ENCODE measurements around the gene NRROS. TPM values are rescaled to one million over a fixed set of nuclear protein-coding genes. Genes with fewer than 3 reads are reported as not detected.

Gene NRROS
- total and polyA plus RNA-seq, 10 of the 15 experiments (the other 5 are each of a cell fraction or from before 2014, with no cell fraction given) = 0.35 to 42.2 (median 12.6) TPM

- Histone ChIP-seq H2AFZ (ENCODE audit: control insufficient read depth, low read depth, low read length) (no peak overlapping the region), H3K27me3 (replicated peaks in 1 of 2; ENCODE audit: control insufficient read depth in 2 of 2, insufficient read depth in 2 of 2, low read length in 1 of 2) (no peaks in the 10 kb centered on the region), H3K27ac (ENCODE audit: control insufficient read depth, insufficient read depth) (no peak overlapping the region), H3K79me2 (ENCODE audit: control insufficient read depth, insufficient read depth, low read length) (no peaks in the 10 kb centered on the region), H3K36me3 (ENCODE audit: control insufficient read depth in 2 of 2, insufficient read depth in 2 of 2, low read length in 1 of 2) (no peaks in the 10 kb centered on the region), H3K9me3 (replicated peaks; ENCODE audit: control insufficient read depth, insufficient read depth, low read length) (no peaks in the 10 kb centered on the region), H3K4me1 (ENCODE audit: control insufficient read depth, insufficient read depth, low read length) (no peaks in the 10 kb centered on the region), H4K20me1 (ENCODE audit: control insufficient read depth, insufficient read depth) (no peaks in the 10 kb centered on the region), H3K4me2 (ENCODE audit: control insufficient read depth, insufficient read depth) (no peak overlapping the region), H3K4me3 (no peak overlapping the region), H3K9ac (ENCODE audit: control insufficient read depth, insufficient read depth, low read length) (no peak overlapping the region)
- TF ChIP-seq SIX5 (IDR thresholded peaks at IDR 0.05; ENCODE audit: low read depth, low read length, severe bottlenecking) (no peak), HCFC1 (IDR thresholded peaks at IDR 0.05; ENCODE audit: low read length) (no peak), RAD51 (IDR thresholded peaks at IDR 0.05) (no peak), RFX5 (IDR thresholded peaks at IDR 0.05; ENCODE audit: low read depth, low read length) (no peak), PBX3 (IDR thresholded peaks at IDR 0.05; ENCODE audit: insufficient replicate concordance, low read depth, low read length) (no peak), IRF3 (IDR thresholded peaks at IDR 0.05) (no peak), STAT1 (conservative IDR thresholded peaks at IDR 0.05) (no peak), ZNF274 (IDR thresholded peaks at IDR 0.05; ENCODE audit: insufficient read depth, insufficient read length) (no peak), EGR1 (IDR thresholded peaks at IDR 0.05; ENCODE audit: borderline replicate concordance in 1 of 2, low read depth in 2 of 2, low read length in 2 of 2) (no peak), CBX5 (IDR thresholded peaks at IDR 0.05; ENCODE audit: low read depth) (no peak)
- ChIA-PET RAD21 (ENCODE audit: unreplicated experiment) (interaction anchor here (1.2 to 1.8 kb wide), 2 partner anchors 9 to 68 kb away, joined by 5 to 6 read pairs; no protein-coding TSS in a partner anchor), POLR2A (interaction anchor here (1.1 kb wide), 1 partner anchor 68 kb away, joined by 3 read pairs; no protein-coding TSS in a partner anchor), SMC1A (ENCODE audit: uncharacterized antibody, unreplicated experiment) (interaction anchor here (0.9 to 2.2 kb wide), 7 partner anchors 10 to 72 kb away, joined by 3 to 18 read pairs (median 5); partner anchors contain the start of gene NRROS), CTCF (interaction anchor here (0.6 to 2.1 kb wide), 6 partner anchors 10 to 268 kb away, joined by 3 to 13 read pairs (median 4); no protein-coding TSS in a partner anchor)
- FAIRE-seq = peak; percentile 31
- in situ Hi-C loops (cut with MboI) = no loop called here
- intact Hi-C loops (cut with micrococcal nuclease; ENCODE audit: unreplicated experiment) = no loop called here
- no peak; the same call in 2 of the 3 replicates for ATAC-seq
- DNase-seq (ENCODE audit: low read depth, low spot score) = no peak
- WGBS (ENCODE audit: insufficient coverage, insufficient replicate concordance, low lambda C conversion rate, missing lambda C conversion rate) = 95% methylated on average over 1 of the region's 1 CpG
- BruUV-seq (replicated peaks) = no TSS peak
Observed at GRCh38 chr3:196677931-196678330, 38.4 kb downstream of the NRROS start.

Data from GM12878 (cell line).